H7 (cell line): Measurements from ENCODE around the gene MYH11. TPM values are rescaled to one million over a fixed set of nuclear protein-coding genes. Genes with fewer than 3 reads are reported as not detected.

ENCODE experiments used
- DNase-seq: peaks from one replicate; pipeline ENCODE4 v3.0.0; 2012
- H3K27me3 ChIP-seq: 2 replicates; pipeline ENCODE4 v1.6.0; 2011; ENCODE audit warnings: mild to moderate bottlenecking, low read length; ENCODE audit not compliant: control insufficient read depth, insufficient read depth
- H3K36me3 ChIP-seq: replicated peaks from 2 replicates; pipeline ENCODE4 v1.5.1; 2011; ENCODE audit warnings: low read length; ENCODE audit not compliant: control insufficient read depth, insufficient read depth
- H3K4me3 ChIP-seq: 2 replicates; pipeline ENCODE4 v1.5.1; 2011; ENCODE audit warnings: low read depth, mild to moderate bottlenecking, control low read depth, low read length, moderate library complexity; ENCODE audit not compliant: insufficient read depth
- total RNA-seq: library from RNA; depleted of rRNA; stranded (reverse); fragments of >200 nt; shearing (Covaris generic); gene quantifications from 2 replicates; pipeline ENCODE4 v1.2.3, GENCODE V29; 2014

The MYH11 gene
- total RNA-seq, 1 experiment from 2014 or later, result not detected

GRCh38 chr16:15760129-15760528 lies 96.7 kb downstream of the MYH11 start:
- no peaks in the 10 kb centered on the region for H3K36me3 ChIP-seq
- no peak for DNase-seq

GRCh38 chr16:15759070-15759469 lies 97.8 kb downstream of the MYH11 start:
- no peaks in the 10 kb centered on the region for H3K36me3 ChIP-seq

More at GRCh38 chr16:15760129-15760528, 96.7 kb downstream of the MYH11 start:
- Histone ChIP-seq H3K4me3 (no peak overlapping the region), H3K27me3 (no peaks in the 10 kb centered on the region)

GRCh38 chr16:15757630-15758251 lies 99.1 kb downstream of the MYH11 start:
- Histone ChIP-seq H3K4me3 (no peak overlapping the region), H3K36me3 (no peaks in the 10 kb centered on the region), H3K27me3 (no peaks in the 10 kb centered on the region)
- DNase-seq, result peak; percentile 43

More at GRCh38 chr16:15759070-15759469, 97.8 kb downstream of the MYH11 start:
- Histone ChIP-seq H3K4me3 (no peak overlapping the region), H3K27me3 (no peaks in the 10 kb centered on the region)
- DNase-seq, result no peak

GRCh38 chr16:15757077-15757386 lies 99.8 kb downstream of the MYH11 start:
- no peak for DNase-seq
- Histone ChIP-seq H3K27me3 (no peaks in the 10 kb centered on the region), H3K4me3 (no peak overlapping the region), H3K36me3 (no peaks in the 10 kb centered on the region)

- H3K27me3 ChIP-seq, result no peaks in the 10 kb centered on the region
- no peak overlapping the region for H3K4me3 ChIP-seq
- DNase-seq, result no peak
- no peaks in the 10 kb centered on the region for H3K36me3 ChIP-seq
Observed at GRCh38 chr16:15754821-15755534, 101.8 kb downstream of the MYH11 start.

GRCh38 chr16:15752717-15753488 lies 103.9 kb downstream of the MYH11 start:
- no peak overlapping the region for H3K4me3 ChIP-seq
- H3K27me3 ChIP-seq, result no peaks in the 10 kb centered on the region
- H3K36me3 ChIP-seq, result no peaks in the 10 kb centered on the region
- DNase-seq, result no peak

GRCh38 chr16:15751940-15752339 lies 104.9 kb downstream of the MYH11 start:
- no peaks in the 10 kb centered on the region for H3K27me3 ChIP-seq
- no peak for DNase-seq
- H3K36me3 ChIP-seq, result no peaks in the 10 kb centered on the region
- H3K4me3 ChIP-seq, result no peak overlapping the region

GRCh38 chr16:15749985-15750384 lies 106.8 kb downstream of the MYH11 start:
- no peak for DNase-seq
- Histone ChIP-seq H3K27me3 (no peaks in the 10 kb centered on the region), H3K36me3 (no peaks in the 10 kb centered on the region), H3K4me3 (no peak overlapping the region)

- H3K4me3 ChIP-seq, result no peak overlapping the region
- no peak for DNase-seq
- H3K27me3 ChIP-seq, result no peaks in the 10 kb centered on the region
- H3K36me3 ChIP-seq, result no peaks in the 10 kb centered on the region
Observed at GRCh38 chr16:15749371-15749770, 107.5 kb downstream of the MYH11 start.

GRCh38 chr16:15748654-15749053 lies 108.2 kb downstream of the MYH11 start:
- no peaks in the 10 kb centered on the region for H3K36me3 ChIP-seq

GRCh38 chr16:15747937-15748336 lies 108.9 kb downstream of the MYH11 start:
- Histone ChIP-seq H3K36me3 (no peaks in the 10 kb centered on the region), H3K4me3 (no peak overlapping the region), H3K27me3 (no peaks in the 10 kb centered on the region)
- no peak for DNase-seq

More at GRCh38 chr16:15748654-15749053, 108.2 kb downstream of the MYH11 start:
- Histone ChIP-seq H3K4me3 (no peak overlapping the region), H3K27me3 (no peaks in the 10 kb centered on the region)
- DNase-seq, result no peak

GRCh38 chr16:15746332-15746731 lies 110.5 kb downstream of the MYH11 start:
- no peak for DNase-seq
- Histone ChIP-seq H3K27me3 (no peaks in the 10 kb centered on the region), H3K4me3 (no peak overlapping the region), H3K36me3 (no peaks in the 10 kb centered on the region)

- H3K27me3 ChIP-seq, result no peaks in the 10 kb centered on the region
- no peaks in the 10 kb centered on the region for H3K36me3 ChIP-seq
- no peak overlapping the region for H3K4me3 ChIP-seq
- no peak for DNase-seq
Observed at GRCh38 chr16:15743657-15744056, 113.2 kb downstream of the MYH11 start.

GRCh38 chr16:15742716-15743115 lies 114.1 kb downstream of the MYH11 start:
- no peaks in the 10 kb centered on the region for H3K27me3 ChIP-seq
- H3K36me3 ChIP-seq, result no peaks in the 10 kb centered on the region
- DNase-seq, result no peak
- no peak overlapping the region for H3K4me3 ChIP-seq
